ENCODE results near the gene FKBP8.
"Not testable (repeated sequence)": the region's sequence is repeated elsewhere in the genome, so short reads cannot be mapped to it uniquely, and the experiment has no call there.

The FKBP8 gene

GRCh38 chr19:18542941-18543813 lies at the start of gene FKBP8:
FKBP8 (minus strand) TSS chr19:18543573; CDS start chr19:18541970, 1,603 bp downstream.
- DNase-seq (ENCODE audit: low read depth in 2 of 2), result peak; percentile 89 to 94

DNA sequence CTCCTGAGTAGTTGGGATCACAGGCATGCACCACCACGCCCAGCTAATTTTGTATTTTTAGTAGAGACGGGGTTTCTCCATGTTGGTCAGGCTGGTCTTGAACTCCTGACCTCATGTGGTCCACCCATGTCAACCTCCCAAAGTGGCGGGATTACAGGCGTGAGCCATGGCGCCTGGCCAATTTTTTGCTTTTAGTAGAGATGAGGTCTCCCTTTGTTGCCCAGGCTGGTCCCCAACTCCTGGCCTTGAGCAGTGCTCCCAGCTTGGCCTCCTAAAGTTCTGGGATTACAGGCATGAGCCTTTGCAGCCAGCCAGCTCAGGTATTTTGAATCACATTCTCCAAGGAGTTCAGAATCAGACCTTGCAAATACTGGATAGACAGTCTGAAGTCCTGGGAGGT lies 49.4 kb upstream of the FKBP8 start:
- DNase-seq (ENCODE audit: low read depth in 2 of 2), result not testable (repeated sequence)

GRCh38 chr19:18591735-18592385 lies 48.5 kb upstream of the FKBP8 start:
- DNase-seq (ENCODE audit: low read depth in 2 of 2), result no peak

- no peak for DNase-seq (ENCODE audit: low read depth in 2 of 2)
Measured at GRCh38 chr19:18590273-18591272, 47.2 kb upstream of the FKBP8 start.

DNA sequence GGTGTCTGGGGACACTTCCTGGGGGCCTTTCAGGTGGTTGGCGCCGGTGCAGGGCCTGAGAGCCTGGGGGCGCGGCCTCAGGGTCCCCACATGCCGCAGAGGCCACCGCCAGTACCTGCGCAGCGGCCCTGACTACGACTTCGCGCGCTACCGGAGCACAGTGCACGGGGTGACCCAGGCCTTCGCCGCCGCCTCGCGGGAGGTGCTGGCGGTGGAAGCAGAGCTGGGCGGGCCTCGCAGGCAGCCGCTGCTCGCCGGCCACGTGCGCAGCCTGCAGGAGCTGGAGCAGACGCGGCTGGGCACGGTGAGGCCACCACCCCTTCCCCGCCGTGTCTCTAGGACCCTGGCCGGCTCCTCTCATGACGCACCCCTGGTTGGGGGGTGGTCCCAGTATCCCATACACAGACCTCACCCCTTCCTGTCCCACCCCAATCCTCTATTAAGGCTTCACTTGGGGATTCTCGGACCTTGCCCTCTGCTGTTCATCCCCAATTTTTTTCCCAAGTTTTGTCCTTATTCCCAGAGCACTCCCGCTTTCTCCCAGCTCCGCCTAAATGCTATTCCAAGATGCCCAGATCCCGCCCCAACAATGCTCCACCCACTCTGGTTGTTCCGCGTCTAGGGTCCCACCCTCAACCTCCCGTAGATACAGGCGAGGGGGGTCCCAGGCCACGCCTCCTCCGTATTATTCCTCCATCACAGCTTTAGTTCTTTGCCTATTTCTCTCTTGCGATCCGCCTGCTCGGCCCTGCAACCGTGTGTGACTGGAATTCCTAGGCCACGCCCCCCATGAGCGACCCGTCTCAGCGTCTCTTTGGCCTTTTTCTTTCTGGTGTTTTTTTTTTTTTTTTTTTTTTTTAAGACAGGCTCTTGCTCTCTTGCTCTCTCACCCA lies 46.3 kb upstream of the FKBP8 start:
- DNase-seq (ENCODE audit: low read depth in 2 of 2), result peak; percentile 64 to 68

GRCh38 chr19:18588611-18589379 lies 45.4 kb upstream of the FKBP8 start, which contains the start of gene REX1BD:
REX1BD (plus strand) TSS chr19:18588798; CDS start chr19:18588802, 4 bp downstream.
- peak; percentile 74 to 78 for DNase-seq (ENCODE audit: low read depth in 2 of 2)

GRCh38 chr19:18587962-18588610 lies 44.7 kb upstream of the FKBP8 start:
- no peak for DNase-seq (ENCODE audit: low read depth in 2 of 2)

DNA sequence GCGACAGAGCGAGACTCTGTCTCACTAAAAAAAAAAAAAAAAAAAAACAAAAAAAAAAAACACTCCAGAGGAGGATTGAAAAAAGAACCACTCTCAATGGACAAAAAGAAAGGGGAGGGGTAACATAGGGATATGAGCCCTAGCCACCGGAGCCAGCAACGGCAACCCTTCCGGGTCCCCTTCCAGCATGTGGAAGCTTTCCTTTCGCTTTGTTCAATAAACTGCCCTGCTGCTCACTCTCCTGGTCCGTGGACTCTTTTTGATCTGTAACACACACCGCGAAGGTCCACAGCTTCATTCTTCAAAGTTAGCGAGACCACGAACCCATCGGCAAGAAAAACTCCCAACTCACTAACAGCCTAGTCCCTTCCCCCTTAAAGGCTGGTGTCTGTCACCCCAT lies 44.2 kb upstream of the FKBP8 start:
- DNase-seq (ENCODE audit: low read depth in 2 of 2), result no peak

DNA sequence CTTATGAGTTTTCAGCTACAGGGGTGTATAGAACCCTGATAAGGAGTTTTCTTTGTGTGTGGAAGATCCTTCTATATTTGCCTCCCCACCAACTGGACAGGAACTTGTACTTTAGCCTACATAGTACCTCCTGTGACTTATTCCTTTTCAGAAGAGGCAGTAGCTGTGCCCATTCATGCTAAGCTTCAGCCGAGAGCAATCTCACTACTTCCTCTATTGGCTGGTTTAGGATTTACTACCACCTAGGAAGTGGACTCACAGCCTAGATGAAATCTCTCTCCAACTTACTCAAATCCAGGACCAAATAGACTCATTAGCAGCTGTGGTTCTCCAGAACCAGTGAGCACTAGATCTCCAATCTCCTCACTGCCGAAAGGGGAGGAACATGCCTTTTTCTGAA lies 42.9 kb upstream of the FKBP8 start:
- no peak for DNase-seq (ENCODE audit: low read depth in 2 of 2)

DNA sequence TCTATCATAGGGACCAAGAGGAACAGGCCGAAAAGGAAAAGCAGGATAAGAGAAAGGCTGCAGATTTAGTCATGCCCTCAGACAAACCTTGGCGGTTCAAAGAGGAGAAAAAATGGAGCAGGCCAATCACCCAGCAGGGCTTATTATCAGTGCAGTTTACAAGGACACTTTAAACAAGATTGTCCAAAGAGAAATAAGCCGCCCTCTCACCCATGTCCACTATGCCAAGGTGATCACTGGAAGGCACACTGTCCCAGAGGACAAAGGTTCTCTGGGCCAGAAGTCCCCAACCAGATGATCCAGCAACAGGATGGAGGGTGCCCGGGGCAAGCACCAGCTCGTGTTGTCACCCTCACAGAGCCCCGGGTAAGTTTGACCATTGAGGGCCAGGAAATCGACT lies 36.9 kb upstream of the FKBP8 start:
- no peak for DNase-seq (ENCODE audit: low read depth in 2 of 2)

DNA sequence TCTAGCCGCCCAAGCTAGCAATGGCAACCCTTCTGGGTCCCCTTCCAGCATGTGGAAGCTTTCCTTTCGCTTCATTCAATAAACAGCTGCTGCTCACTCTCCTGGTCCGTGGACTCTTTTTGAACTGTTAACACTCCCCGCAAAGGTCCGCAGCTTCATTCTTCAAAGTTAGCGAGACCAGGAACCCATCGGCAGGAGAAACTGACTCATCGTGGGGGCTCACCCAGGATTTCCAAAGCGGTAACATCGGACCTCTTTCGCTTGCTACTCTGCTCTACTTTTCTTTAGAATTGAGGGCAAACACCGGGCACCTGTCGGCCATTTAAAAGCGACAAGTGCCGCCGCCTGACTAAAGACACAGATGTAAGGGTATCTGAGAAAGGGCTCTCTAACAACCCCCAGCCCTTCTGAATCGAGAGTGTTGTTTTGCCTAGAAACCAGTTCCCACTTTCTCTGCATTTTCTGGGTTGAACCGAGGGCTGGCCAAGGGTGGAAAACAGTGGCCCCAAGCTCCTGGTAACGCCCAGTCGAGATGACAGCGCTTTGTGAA lies 34.1 kb upstream of the FKBP8 start:
- no peak for DNase-seq (ENCODE audit: low read depth in 2 of 2)

- no peak for DNase-seq (ENCODE audit: low read depth in 2 of 2)
Measured at GRCh38 chr19:18576383-18576782, 33.0 kb upstream of the FKBP8 start.

DNA sequence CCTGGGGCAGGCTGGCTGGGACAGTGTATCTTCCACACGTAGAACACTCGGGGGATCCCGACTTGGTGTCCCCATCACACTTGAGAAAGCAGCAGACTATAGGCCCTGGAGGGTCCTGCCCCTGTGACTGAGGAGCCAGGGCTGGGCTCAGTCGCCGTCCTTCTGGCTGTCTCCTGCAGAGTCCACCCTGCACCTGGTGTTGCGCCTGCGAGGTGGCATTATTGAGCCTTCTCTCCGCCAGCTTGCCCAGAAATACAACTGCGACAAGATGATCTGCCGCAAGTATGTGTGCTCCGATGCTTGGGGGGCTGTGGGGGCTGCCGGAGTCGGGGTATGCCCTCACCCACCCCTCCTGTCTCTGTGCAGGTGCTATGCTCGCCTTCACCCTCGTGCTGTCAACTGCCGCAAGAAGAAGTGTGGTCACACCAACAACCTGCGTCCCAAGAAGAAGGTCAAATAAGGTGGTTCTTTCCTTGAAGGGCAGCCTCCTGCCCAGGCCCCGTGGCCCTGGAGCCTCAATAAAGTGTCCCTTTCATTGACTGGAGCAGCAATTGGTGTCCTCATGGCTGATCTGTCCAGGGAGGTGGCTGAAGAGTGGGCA lies 31.4 kb upstream of the FKBP8 start:
- no peak for DNase-seq (ENCODE audit: low read depth in 2 of 2)

- DNase-seq (ENCODE audit: low read depth in 2 of 2), result peak; percentile 97 to 98
Measured at GRCh38 chr19:18571564-18572344, 28.4 kb upstream of the FKBP8 start, which contains the start of gene UBA52. UBA52 (plus strand) TSS chr19:18571857; CDS start chr19:18573301, 1,444 bp downstream.

DNA sequence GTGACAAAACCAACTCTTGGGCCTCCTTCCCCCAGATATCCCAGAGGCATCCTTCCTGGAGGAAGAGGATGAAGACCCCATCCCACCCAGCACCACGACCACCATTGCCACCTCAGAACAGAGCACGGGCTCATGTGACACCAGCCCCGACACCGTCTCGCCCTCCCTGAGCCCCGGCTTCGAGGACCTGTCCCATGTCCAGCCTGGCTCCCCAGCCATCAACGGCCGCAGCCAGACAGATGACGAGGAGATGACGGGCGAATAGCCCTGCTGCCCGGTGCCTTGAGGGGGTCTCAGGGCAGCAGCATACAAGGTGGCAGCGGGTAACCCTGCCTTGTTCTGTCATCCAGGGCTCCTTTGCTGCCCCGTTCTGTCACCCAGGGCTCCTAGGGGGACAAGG lies 25.0 kb upstream of the FKBP8 start:
- DNase-seq (ENCODE audit: low read depth in 2 of 2), result no peak

GRCh38 chr19:18566953-18567352 lies 23.6 kb upstream of the FKBP8 start:
- DNase-seq (ENCODE audit: low read depth in 2 of 2), result no peak

- no peak for DNase-seq (ENCODE audit: low read depth in 2 of 2)
Measured at GRCh38 chr19:18562086-18562485, 18.7 kb upstream of the FKBP8 start.

GRCh38 chr19:18559685-18560084 lies 16.3 kb upstream of the FKBP8 start:
- DNase-seq (ENCODE audit: low read depth in 2 of 2), result no peak

Data from stimulated activated CD4-positive, alpha-beta T cell treated with anti-CD3 and anti-CD28 coated beads, Interleukin-15, amount 100 ng/mL, for 48 hours (primary cell).